Measurements from ENCODE around the gene MARCHF10. TPM values are rescaled to one million over a fixed set of nuclear protein-coding genes. Genes with fewer than 3 reads are reported as not detected.

The MARCHF10 gene
- total RNA-seq, 1 experiment from 2014 or later: 0.16 TPM

- DNase-seq (ENCODE audit: low read depth): no peak
Observed at GRCh38 chr17:62681061-62681938, 126.8 kb downstream of the MARCHF10 start.

GRCh38 chr17:62680541-62681052 lies 127.5 kb downstream of the MARCHF10 start:
- no peak for DNase-seq (ENCODE audit: low read depth)

GRCh38 chr17:62679866-62680377 lies 128.2 kb downstream of the MARCHF10 start:
- no peak for DNase-seq (ENCODE audit: low read depth)

DNA sequence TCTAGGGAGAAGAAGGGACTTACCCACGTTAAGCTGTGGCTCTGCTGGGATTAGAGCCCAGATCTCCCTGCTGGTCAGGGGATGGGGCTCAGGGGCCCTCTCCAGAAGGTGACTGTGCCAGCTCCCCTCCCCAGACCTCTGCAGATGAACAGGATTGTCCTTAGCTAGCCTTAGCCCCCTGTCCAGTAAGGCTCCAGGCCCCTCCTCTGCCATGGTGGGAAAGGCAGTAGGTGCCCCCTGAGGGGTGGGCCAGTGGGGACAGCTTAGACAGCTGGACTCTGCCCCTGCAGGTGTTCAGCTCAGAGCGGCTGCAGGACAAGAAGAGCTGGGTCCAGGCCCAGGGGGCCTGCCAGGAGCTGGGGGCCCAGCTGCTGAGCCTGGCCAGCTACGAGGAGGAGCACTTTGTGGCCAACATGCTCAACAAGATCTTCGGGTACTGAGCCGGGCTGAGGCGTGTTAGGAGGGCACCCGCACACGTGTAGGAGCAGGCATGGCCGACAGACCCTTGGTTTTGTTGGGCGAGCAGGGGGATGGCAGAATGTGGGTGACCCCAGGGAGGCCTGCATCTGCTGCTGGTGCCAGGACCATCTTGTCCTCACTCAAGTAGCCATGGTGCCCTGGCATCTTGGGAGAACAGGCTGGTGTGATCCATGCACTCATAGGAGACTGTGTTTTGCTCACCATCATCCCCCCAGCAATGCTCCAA lies 129.7 kb downstream of the MARCHF10 start:
- no peak for DNase-seq (ENCODE audit: low read depth)

DNA sequence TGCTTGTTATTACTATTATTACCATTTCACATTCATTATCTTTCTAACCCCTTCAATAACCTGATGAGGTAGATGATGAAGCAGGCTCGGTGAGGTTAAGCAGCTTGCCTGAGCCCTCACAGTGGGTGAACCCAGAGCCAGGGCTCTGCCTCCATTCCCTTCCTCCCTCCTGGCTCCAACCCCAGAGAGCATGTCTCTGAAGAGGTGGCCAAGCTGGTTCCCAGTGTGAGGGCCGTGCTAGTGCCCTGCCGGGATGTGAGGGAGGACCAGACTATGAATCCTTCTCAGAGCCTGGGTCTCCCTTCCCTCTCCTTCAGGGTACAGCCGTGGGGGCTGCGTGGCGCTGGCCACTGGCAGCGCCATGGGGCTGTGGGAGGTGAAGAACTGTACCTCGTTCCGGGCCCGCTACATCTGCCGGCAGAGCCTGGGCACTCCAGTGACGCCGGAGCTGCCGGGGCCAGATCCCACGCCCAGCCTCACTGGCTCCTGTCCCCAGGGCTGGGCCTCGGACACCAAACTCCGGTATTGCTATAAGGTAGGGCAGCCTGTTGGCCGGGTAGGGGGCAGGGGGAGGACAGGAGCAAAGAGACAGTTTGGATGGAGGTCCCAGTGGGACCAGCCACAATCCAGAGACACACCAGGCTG lies 131.0 kb downstream of the MARCHF10 start:
- no peak for DNase-seq (ENCODE audit: low read depth)

DNA sequence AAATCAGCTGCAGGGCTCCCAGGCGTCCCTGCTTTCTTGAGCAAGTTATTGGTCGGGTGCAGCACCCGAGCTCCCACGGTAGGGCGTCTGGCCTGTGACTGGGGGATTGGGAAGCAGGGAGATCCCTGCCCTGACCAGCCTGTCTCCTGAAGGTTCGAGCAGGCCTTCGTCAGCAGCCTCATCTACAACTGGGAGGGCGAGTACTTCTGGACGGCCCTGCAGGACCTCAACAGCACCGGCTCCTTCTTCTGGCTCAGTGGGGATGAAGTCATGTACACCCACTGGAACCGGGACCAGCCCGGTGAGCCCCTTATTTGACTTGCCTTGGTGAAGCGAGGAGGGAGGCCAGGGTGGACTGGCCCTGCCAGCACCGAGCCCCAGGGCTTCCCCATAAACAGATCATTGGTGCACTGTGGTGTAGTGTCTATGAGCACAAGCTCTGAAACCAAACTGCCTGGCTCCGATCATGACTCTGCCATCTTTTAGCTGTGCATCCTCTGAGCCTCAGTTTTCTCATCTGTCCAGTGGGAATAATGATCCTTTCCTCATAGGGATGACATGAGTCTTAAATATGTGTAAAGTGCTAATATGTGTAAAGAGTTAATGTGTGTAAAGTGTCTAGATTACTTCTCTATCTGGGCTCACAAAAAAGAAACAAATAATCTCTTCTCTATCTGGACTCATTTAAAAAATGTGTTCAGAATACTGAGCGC lies 131.7 kb downstream of the MARCHF10 start:
- no peak for DNase-seq (ENCODE audit: low read depth)

- DNase-seq (ENCODE audit: low read depth): no peak
Observed at GRCh38 chr17:62675701-62676100, 132.4 kb downstream of the MARCHF10 start.

- no peak for DNase-seq (ENCODE audit: low read depth)
Observed at GRCh38 chr17:62675260-62675659, 132.9 kb downstream of the MARCHF10 start.

- no peak for DNase-seq (ENCODE audit: low read depth)
Observed at GRCh38 chr17:62674841-62675240, 133.3 kb downstream of the MARCHF10 start.

GRCh38 chr17:62674363-62674739 lies 133.8 kb downstream of the MARCHF10 start:
- DNase-seq (ENCODE audit: low read depth): no peak

- DNase-seq (ENCODE audit: low read depth): no peak
Observed at GRCh38 chr17:62673614-62674362, 134.3 kb downstream of the MARCHF10 start.

- no peak for DNase-seq (ENCODE audit: low read depth)
Observed at GRCh38 chr17:62672957-62673356, 135.2 kb downstream of the MARCHF10 start.

DNA sequence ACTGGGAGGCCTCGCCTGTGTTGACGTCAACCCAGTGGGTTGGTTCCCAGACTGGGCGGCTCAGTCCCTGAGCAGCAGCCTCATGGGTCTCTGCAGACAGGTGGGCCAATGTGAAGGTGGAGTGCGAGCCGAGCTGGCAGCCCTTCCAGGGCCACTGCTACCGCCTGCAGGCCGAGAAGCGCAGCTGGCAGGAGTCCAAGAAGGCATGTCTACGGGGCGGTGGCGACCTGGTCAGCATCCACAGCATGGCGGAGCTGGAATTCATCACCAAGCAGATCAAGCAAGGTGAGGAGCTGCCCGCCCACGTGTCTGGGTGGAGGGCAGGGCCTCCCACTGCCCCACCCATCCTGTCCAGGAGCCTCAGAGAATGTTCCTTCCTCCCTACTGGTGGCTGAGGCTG lies 136.6 kb downstream of the MARCHF10 start:
- DNase-seq (ENCODE audit: low read depth): no peak

GRCh38 chr17:62670202-62670821 lies 137.8 kb downstream of the MARCHF10 start:
- DNase-seq (ENCODE audit: low read depth): no peak

DNA sequence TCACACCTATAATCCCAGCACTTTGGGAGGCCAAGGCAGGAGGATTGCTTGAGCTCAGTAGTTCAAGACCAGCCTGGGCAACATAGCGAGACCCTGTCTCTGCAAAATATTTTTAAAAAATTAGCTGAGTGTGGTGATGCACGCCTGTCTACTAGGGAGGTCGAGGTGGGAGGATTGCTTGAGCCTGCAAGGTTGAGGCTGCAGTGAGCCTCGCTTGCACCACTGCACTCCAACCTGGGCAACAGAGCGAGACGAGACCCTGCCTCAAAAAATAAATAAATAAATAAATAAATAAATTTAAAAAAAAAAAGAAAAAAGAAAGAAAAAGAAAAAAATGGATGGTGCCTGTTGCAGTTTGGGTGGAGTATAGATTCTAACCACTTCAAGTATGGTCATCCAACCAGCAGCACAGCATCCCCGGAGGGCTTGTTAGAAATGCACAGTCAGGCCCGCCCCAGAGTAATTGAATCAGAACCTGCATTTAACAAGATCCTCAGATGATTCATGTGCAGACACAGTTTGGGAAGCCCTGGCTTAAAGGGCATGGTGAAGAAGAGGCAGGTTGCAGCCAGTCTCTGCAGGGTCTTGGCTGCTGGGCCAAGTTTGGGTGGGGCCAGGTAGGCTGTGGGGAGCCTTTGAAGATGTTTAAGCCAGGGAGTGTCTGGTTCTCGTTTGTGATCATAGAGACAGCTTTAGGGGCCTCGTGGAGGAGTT lies 139.9 kb downstream of the MARCHF10 start:
- no peak for DNase-seq (ENCODE audit: low read depth)

DNA sequence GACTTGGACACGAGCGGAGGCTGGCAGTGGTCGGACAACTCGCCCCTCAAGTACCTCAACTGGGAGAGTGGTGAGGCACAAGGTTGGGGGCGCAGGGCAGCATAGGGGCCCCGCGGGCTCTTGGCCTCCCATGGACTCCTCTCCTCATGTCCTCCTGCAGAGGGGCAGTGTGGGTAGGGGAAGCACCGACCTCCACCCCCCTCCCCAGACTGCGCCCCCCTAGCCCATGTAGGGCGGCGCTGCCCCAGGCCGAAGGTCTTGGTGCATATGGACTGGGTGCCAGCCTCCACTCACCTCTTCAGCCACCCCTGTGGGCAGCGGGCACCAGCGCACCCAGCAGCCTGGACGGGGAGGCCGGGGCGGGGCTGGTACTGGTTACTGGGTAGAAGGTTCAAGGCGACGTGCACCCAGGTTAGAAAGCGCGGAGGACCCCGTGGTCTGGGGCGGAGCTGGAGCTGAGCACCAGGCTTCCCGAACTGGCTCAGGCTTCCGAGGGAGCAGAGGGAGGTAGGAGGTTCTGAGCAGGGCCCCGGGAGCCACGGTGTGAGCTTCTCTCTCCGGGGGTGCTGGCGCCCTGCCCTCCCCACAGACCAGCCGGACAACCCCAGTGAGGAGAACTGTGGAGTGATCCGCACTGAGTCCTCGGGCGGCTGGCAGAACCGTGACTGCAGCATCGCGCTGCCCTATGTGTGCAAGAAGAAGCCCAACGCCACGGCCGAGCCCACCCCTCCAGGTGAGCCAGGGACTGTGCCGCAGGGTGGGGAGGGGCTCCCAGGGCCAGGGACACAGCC lies 141.1 kb downstream of the MARCHF10 start:
- no peak for DNase-seq (ENCODE audit: low read depth)

DNA sequence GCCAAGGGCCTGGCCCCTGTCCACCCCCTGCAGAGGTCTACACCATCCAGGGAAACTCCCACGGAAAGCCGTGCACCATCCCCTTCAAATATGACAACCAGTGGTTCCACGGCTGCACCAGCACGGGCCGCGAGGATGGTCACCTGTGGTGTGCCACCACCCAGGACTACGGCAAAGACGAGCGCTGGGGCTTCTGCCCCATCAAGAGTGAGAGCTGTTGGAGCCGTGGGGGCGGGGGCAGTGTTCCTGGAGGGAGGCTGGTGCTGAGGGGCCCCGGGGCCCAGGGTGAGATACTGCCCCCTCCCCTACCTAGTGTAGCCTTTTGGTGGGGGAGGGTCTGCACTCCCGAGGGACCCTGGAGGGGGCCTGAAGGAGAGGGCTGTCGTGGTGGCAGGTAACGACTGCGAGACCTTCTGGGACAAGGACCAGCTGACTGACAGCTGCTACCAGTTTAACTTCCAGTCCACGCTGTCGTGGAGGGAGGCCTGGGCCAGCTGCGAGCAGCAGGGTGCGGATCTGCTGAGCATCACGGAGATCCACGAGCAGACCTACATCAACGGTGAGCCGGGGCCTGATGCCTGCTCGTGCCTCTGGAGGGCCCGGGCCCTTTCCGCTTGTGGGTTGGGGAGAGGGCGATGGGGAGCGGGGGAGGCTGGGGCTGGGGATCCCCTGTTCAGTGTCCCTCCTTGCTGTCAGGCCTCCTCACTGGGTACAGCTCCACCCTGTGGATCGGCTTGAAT lies 141.9 kb downstream of the MARCHF10 start:
- DNase-seq (ENCODE audit: low read depth): no peak

GRCh38 chr17:62665599-62665998 lies 142.5 kb downstream of the MARCHF10 start:
- no peak for DNase-seq (ENCODE audit: low read depth)
